Ovary (tissue), 9 donors: ENCODE results near the gene NRCAM. TPM values are rescaled to one million over a fixed set of nuclear protein-coding genes. Genes with fewer than 3 reads are reported as not detected.

Experiments
- DNase-seq, 5 donors: peaks; one replicate each; pipeline ENCODE4 v3.0.0-alpha.2; 2019 to 2020
- H3K27ac ChIP-seq, 2 donors: fragments of 200-600 bp; one replicate each; pipeline versions ENCODE4 v1.5.1 to v1.8.0; 2019 to 2022
- H3K27me3 ChIP-seq: fragments of 200-600 bp; one replicate; pipeline ENCODE4 v1.8.0; 2022
- H3K36me3 ChIP-seq: fragments of 200-600 bp; sonication (generic); one replicate; pipeline ENCODE4 v1.5.1; 2019
- H3K4me1 ChIP-seq: one replicate; pipeline ENCODE4 v1.8.1; 2013; ENCODE audit warnings: mild to moderate bottlenecking, moderate library complexity; ENCODE audit not compliant: insufficient read depth
- H3K4me3 ChIP-seq: fragments of 200-600 bp; sonication (generic); one replicate; pipeline ENCODE4 v1.5.1; 2017
- H3K9me3 ChIP-seq, 2 donors: fragments of 200-600 bp in 1 of 2; sonication (generic) in 1 of 2; one replicate each; pipeline versions ENCODE4 v1.5.1 to v1.8.1; 2013 to 2019; ENCODE audit warnings: mild to moderate bottlenecking in 1 of 2, moderate library complexity in 1 of 2
- EP300 ChIP-seq: sonication (generic); formaldehyde crosslinking; IDR thresholded peaks from one replicate; pipeline ENCODE4 v1.6.1; 2017; ENCODE audit warnings: antibody characterized with exemption
- POLR2A ChIP-seq: fragments of 450-650 bp; IDR thresholded peaks from one replicate; pipeline ENCODE4 v1.6.1; 2017; ENCODE audit warnings: antibody characterized with exemption, mild to moderate bottlenecking, moderate library complexity
- WGBS, 3 donors: extraction: QIAGEN DNeasy Blood & Tissue Kit in 1 of 3; methylation state at CpG; one replicate each; pipeline versions ENCODE4 v1.1.5 to v1.1.7; 2013 to 2017; 5-methylcytosine and 5-hydroxymethylcytosine counted together
- intact Hi-C, 4 donors: fragments of 100-400 bp; cut with DNase I; formaldehyde crosslinking; loops; one replicate each; pipeline versions ENCODE4 v1.11.0 to v1.15.1; 2022 to 2023
- polyA plus RNA-seq, 2 donors: library from polyadenylated mRNA; stranded (reverse); fragments of 200-250 nt in 1 of 2; fragments of 350-450 nt in 1 of 2; fragmentation: Illumina TruSeq in 1 of 2; extraction: RNeasy Lipid Tissue Mini Kit (QIAGEN cat#74804) in 1 of 2; gene quantifications; one replicate each; pipeline ENCODE4 v1.2.3, GENCODE V29; 2013 to 2014
- total RNA-seq, 7 donors: library from RNA; depleted of rRNA in 2 of 7; stranded (reverse); fragments of >200 nt in 2 of 7; fragmentation: NEBNext Ultra II Directional in 3 of 7; extraction: Animal tissue kit (Norgen Biotek cat#: 25700) in 3 of 7; gene quantifications; one replicate each; pipeline versions ENCODE4 v1.1.0 to v1.2.4, GENCODE V29; 2016 to 2023
- TF ChIP-seq, protein P1 (sequence below), 3 donors: fragments of 450-650 bp in 2 of 3; fragments of 200-600 bp in 1 of 3; IDR thresholded peaks; one replicate each; pipeline versions ENCODE4 v1.5.1 to v1.8.0; 2016 to 2022; ENCODE audit warnings: antibody characterized with exemption in 3 of 3, mild to moderate bottlenecking in 1 of 3
- donor health status: DM: no; HTN: no; CAD: no; lungs with moderate emphysema.
- donor health status: DM: no; HTN: no; CAD: no.
- donor health status: Bipolar disorder and iron deficiency.
- donor health status: DM: yes; HTN: yes; CAD: no.
- donor health status: DM: no; HTN: no; CAD: no.
- donor health status: DM: yes; HTN: yes; CAD: no.

NRCAM gene
- total and polyA plus RNA-seq, 9 donors: 0.61 to 14.8 (median 2.8) TPM

DNA sequence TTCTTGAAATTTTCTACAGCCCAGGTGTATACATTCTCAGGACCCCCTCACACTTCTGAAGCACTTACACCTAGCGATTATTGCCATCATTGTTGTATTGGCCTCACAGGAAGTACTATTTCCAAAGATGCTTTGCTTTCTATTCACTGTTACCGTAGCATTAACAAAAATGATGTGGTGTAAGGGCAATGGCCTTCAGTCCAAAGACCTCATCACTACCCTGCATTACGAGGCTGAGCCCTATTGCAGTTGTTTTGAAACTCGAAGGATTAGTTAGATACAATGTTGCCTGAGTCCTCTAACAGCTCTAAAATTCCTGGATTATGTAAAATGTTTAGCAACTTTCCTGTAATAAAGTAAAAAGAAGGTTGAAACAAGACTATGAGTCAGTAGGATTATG is 2.9 kb downstream of the NRCAM start:
- Histone ChIP-seq H3K4me1 (peaks cover 4% of the 10 kb centered on the region), H3K4me3 (no peak overlapping the region), H3K27ac (no peak overlapping the region), H3K27me3 (no peaks in the 10 kb centered on the region), H3K36me3 (no peaks in the 10 kb centered on the region), H3K9me3 (no peaks in the 10 kb centered on the region)
- DNase-seq: no peak
- WGBS, 3 donors: 87 to 92% (median 91%) methylated on average over 4 of the region's 4 CpGs
- TF ChIP-seq, protein P1, sequence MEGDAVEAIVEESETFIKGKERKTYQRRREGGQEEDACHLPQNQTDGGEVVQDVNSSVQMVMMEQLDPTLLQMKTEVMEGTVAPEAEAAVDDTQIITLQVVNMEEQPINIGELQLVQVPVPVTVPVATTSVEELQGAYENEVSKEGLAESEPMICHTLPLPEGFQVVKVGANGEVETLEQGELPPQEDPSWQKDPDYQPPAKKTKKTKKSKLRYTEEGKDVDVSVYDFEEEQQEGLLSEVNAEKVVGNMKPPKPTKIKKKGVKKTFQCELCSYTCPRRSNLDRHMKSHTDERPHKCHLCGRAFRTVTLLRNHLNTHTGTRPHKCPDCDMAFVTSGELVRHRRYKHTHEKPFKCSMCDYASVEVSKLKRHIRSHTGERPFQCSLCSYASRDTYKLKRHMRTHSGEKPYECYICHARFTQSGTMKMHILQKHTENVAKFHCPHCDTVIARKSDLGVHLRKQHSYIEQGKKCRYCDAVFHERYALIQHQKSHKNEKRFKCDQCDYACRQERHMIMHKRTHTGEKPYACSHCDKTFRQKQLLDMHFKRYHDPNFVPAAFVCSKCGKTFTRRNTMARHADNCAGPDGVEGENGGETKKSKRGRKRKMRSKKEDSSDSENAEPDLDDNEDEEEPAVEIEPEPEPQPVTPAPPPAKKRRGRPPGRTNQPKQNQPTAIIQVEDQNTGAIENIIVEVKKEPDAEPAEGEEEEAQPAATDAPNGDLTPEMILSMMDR (IDR thresholded peaks at IDR 0.05): no peak
- TF ChIP-seq POLR2A (no peak), EP300 (no peak)
- intact Hi-C loops: no loop called here

DNA sequence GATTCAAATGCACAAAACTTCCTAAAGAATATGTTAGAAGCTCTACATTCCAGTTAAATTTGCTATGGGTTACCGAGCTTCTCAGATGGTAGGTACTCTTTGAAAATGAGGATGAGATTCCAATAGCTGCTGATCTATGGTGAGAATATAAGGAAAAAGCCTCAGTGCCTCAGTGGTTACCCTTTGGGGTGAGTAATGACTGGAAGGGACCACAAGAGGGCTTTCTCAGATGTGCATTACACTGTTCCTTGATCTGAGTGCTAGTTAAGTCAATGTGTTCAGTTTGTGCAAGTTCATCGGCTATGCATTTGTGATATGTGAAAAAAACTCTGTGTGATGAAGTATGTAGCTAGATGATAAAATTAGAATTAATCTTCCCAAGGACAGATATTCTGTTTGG is 3.5 kb downstream of the NRCAM start:
- intact Hi-C loops: no loop called here
- no peak for DNase-seq
- Histone ChIP-seq H3K4me3 (no peak overlapping the region), H3K27me3 (no peaks in the 10 kb centered on the region), H3K27ac (no peak overlapping the region), H3K4me1 (peaks cover 4% of the 10 kb centered on the region), H3K9me3 (no peaks in the 10 kb centered on the region), H3K36me3 (no peaks in the 10 kb centered on the region)
- TF ChIP-seq EP300: no peak
- TF ChIP-seq, protein P1 (IDR thresholded peaks at IDR 0.05): no peak
- no peak for TF ChIP-seq POLR2A
- 75 to 78% (median 76%) methylated on average over 2 of the region's 2 CpGs for WGBS, 3 donors

DNA sequence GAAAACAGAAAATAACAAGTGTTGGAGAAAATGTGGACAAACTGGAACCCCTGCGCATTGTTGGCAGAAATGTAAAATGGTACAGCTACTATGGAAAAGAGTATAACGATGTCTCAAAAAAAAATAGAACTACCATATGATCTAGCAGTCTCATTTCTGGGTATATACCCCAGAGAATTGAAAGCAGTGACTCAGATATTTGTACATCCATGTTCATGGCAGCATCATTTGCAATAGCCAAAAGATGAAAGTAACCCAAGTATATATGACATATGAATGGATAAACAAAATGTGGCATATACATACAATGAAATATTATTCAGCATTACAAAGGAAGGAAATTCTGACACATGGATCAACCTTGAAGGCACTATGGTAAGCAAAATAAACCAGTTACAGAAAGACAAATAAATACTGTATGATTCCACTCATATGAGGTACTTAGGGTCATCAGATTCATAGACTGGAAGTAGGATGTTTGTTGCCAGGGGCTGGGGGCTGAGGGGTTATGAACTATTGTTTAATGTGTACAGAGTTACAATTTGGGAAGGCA is 4.9 kb downstream of the NRCAM start:
- TF ChIP-seq, protein P1 (IDR thresholded peaks at IDR 0.05): no peak
- TF ChIP-seq EP300 (no peak), POLR2A (no peak)
- Histone ChIP-seq H3K27ac (no peak overlapping the region), H3K4me3 (no peak overlapping the region), H3K36me3 (no peaks in the 10 kb centered on the region), H3K4me1 (peaks cover 4% of the 10 kb centered on the region), H3K27me3 (no peaks in the 10 kb centered on the region), H3K9me3 (no peaks in the 10 kb centered on the region)
- WGBS, 3 donors: 92 to 96% (median 94%) methylated on average over 2 of the region's 2 CpGs
- intact Hi-C loops: no loop called here
- no peak for DNase-seq

DNA sequence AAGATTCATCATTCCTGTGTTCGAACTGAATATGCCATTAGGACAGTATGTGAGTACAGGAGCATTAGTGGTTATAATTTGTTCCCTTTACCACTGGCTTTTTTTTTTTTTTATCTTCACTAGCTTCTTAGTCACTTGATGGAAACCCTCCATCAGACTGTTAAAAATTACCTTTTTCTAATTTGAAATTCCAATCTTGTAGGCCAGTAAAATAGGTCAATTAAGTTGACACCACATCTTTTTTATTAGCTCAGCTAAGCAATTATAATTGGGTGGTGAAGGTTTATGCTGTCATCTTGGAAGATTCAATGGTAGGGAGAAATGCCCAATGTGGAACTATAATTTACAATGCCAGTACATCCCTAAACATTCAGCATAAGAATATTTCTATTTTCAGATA is 6.1 kb downstream of the NRCAM start:
- H3K4me3 ChIP-seq: no peak overlapping the region
- TF ChIP-seq POLR2A: no peak
- TF ChIP-seq EP300: no peak
- TF ChIP-seq, protein P1 (IDR thresholded peaks at IDR 0.05): no peak
- H3K9me3 ChIP-seq: no peaks in the 10 kb centered on the region
- WGBS, 3 donors: 88 to 96% (median 92%) methylated on average over 1 of the region's 1 CpG
- no peak overlapping the region for H3K27ac ChIP-seq
- H3K27me3 ChIP-seq: no peaks in the 10 kb centered on the region
- intact Hi-C loops: no loop called here
- no peaks in the 10 kb centered on the region for H3K36me3 ChIP-seq
- no peak for DNase-seq
- H3K4me1 ChIP-seq: no peaks in the 10 kb centered on the region
